PFSK-1 (cell line): ENCODE measurements around the gene UBXN1.

Source experiments
- POLR2AphosphoS5 ChIP-seq: IDR thresholded peaks from 2 replicates; pipeline ENCODE4 v1.6.1; 2012; ENCODE audit warnings: low read depth, mild to moderate bottlenecking, control low read depth, low read length, moderate library complexity
- TF ChIP-seq, protein P1 (sequence below), 2 experiments: IDR thresholded peaks; 2 replicates each; pipeline versions ENCODE4 v1.6.1 to v1.8.0; 2011 to 2012; ENCODE audit warnings: low read depth in 2 of 2, low read length in 2 of 2, control low read depth in 1 of 2, inconsistent platforms in 1 of 2, mild to moderate bottlenecking in 1 of 2, moderate library complexity in 1 of 2; ENCODE audit not compliant: insufficient read depth in 1 of 2

- TF ChIP-seq POLR2AphosphoS5, result no peak
- TF ChIP-seq, protein P1, sequence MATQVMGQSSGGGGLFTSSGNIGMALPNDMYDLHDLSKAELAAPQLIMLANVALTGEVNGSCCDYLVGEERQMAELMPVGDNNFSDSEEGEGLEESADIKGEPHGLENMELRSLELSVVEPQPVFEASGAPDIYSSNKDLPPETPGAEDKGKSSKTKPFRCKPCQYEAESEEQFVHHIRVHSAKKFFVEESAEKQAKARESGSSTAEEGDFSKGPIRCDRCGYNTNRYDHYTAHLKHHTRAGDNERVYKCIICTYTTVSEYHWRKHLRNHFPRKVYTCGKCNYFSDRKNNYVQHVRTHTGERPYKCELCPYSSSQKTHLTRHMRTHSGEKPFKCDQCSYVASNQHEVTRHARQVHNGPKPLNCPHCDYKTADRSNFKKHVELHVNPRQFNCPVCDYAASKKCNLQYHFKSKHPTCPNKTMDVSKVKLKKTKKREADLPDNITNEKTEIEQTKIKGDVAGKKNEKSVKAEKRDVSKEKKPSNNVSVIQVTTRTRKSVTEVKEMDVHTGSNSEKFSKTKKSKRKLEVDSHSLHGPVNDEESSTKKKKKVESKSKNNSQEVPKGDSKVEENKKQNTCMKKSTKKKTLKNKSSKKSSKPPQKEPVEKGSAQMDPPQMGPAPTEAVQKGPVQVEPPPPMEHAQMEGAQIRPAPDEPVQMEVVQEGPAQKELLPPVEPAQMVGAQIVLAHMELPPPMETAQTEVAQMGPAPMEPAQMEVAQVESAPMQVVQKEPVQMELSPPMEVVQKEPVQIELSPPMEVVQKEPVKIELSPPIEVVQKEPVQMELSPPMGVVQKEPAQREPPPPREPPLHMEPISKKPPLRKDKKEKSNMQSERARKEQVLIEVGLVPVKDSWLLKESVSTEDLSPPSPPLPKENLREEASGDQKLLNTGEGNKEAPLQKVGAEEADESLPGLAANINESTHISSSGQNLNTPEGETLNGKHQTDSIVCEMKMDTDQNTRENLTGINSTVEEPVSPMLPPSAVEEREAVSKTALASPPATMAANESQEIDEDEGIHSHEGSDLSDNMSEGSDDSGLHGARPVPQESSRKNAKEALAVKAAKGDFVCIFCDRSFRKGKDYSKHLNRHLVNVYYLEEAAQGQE (IDR thresholded peaks at IDR 0.05; ENCODE audit: insufficient read depth in 1 of 2, low read depth in 2 of 2, low read length in 2 of 2), result no peak
Observed at GRCh38 chr11:62707277-62707861, 28.5 kb upstream of the UBXN1 start, which contains the start of the genes BSCL2 and GNG3.
